Measurements from ENCODE around the gene AKAP1.

AKAP1 gene

GRCh38 chr17:57075193-57075592 is 9.9 kb upstream of the AKAP1 start:
- no peak overlapping the region for H3K4me3 ChIP-seq (replicated peaks; ENCODE audit: low read depth, low read length)
- DNase-seq (ENCODE audit: low read depth): no peak
- TF ChIP-seq, protein P1, sequence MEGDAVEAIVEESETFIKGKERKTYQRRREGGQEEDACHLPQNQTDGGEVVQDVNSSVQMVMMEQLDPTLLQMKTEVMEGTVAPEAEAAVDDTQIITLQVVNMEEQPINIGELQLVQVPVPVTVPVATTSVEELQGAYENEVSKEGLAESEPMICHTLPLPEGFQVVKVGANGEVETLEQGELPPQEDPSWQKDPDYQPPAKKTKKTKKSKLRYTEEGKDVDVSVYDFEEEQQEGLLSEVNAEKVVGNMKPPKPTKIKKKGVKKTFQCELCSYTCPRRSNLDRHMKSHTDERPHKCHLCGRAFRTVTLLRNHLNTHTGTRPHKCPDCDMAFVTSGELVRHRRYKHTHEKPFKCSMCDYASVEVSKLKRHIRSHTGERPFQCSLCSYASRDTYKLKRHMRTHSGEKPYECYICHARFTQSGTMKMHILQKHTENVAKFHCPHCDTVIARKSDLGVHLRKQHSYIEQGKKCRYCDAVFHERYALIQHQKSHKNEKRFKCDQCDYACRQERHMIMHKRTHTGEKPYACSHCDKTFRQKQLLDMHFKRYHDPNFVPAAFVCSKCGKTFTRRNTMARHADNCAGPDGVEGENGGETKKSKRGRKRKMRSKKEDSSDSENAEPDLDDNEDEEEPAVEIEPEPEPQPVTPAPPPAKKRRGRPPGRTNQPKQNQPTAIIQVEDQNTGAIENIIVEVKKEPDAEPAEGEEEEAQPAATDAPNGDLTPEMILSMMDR (IDR thresholded peaks at IDR 0.05; ENCODE audit: low read length, missing control alignments): no peak

DNA sequence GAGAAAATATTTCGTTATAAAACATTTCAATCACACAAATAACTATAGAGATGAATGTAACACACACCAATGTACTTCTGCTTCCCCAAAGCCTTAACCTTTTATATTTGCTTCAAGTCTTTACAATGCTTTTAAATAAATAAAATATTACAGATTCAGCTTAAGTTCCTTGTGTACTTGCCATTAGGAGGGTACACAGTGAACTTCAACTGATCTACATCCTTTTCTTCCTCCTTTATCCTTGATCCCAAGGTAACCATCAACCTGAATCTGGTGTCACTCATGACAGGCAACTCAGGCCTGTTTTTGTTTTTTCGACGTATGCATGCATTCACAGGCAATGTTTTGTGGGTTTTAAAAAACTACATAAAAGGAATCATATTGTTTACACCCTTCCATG is 9.3 kb upstream of the AKAP1 start:
- no peak overlapping the region for H3K4me3 ChIP-seq (replicated peaks; ENCODE audit: low read depth, low read length)
- TF ChIP-seq, protein P1 (IDR thresholded peaks at IDR 0.05; ENCODE audit: low read length, missing control alignments): no peak
- DNase-seq (ENCODE audit: low read depth): no peak

GRCh38 chr17:57077000-57077399 is 8.0 kb upstream of the AKAP1 start:
- TF ChIP-seq, protein P1 (IDR thresholded peaks at IDR 0.05; ENCODE audit: low read length, missing control alignments): no peak
- no peak overlapping the region for H3K4me3 ChIP-seq (replicated peaks; ENCODE audit: low read depth, low read length)
- DNase-seq (ENCODE audit: low read depth): no peak

- no peak overlapping the region for H3K4me3 ChIP-seq (replicated peaks; ENCODE audit: low read depth, low read length)
- TF ChIP-seq, protein P1 (IDR thresholded peaks at IDR 0.05; ENCODE audit: low read length, missing control alignments): no peak
- DNase-seq (ENCODE audit: low read depth): no peak
Measured at GRCh38 chr17:57078274-57078673, 6.8 kb upstream of the AKAP1 start.

- TF ChIP-seq, protein P1 (IDR thresholded peaks at IDR 0.05; ENCODE audit: low read length, missing control alignments): no peak
- no peak for DNase-seq (ENCODE audit: low read depth)
- H3K4me3 ChIP-seq (replicated peaks; ENCODE audit: low read depth, low read length): no peak overlapping the region
Measured at GRCh38 chr17:57080718-57081117, 4.3 kb upstream of the AKAP1 start.

- TF ChIP-seq, protein P1 (IDR thresholded peaks at IDR 0.05; ENCODE audit: low read length, missing control alignments): no peak
- DNase-seq (ENCODE audit: low read depth): no peak
- H3K4me3 ChIP-seq (replicated peaks; ENCODE audit: low read depth, low read length): no peak overlapping the region
Measured at GRCh38 chr17:57082441-57082840, 2.6 kb upstream of the AKAP1 start.

DNA sequence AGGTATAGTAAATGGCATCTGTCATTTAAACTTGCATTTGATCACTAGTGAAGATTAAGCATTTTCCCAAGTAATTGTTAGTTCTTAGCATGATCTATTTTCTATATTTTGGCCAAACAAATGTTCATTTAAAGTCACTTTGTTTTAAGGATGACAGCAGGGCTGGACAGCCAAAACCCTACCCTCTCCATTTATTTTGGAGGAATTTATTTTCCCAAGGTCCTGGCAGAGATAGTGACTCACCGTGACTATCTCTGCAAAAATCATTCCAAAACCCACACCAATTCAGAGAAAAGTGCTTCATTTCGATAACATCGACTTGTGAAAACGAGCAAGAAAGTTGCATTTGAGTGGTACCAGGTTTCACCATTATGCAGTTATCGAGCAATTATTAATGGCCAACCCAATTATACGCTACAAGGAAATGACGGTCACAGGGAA is 665 bp upstream of the AKAP1 start:
- TF ChIP-seq, protein P1 (IDR thresholded peaks at IDR 0.05; ENCODE audit: low read length, missing control alignments): no peak
- peak overlapping the region; percentile 82 for H3K4me3 ChIP-seq (replicated peaks; ENCODE audit: low read depth, low read length)
- DNase-seq (ENCODE audit: low read depth): no peak

Measured in fibroblast of pulmonary artery (primary cell).